ENCODE measurements around the gene HKDC1. TPM values are rescaled to one million over a fixed set of nuclear protein-coding genes. Genes with fewer than 3 reads are reported as not detected.
"Not testable (repeated sequence)": the region's sequence is repeated elsewhere in the genome, so short reads cannot be mapped to it uniquely, and the experiment has no call there.

The HKDC1 gene
- polyA plus RNA-seq, 1 donor = 91.5 TPM

- WGBS (ENCODE audit: insufficient coverage, low lambda C conversion rate) = 100% methylated on average over 1 of the region's 11 CpGs
- Histone ChIP-seq H3K4me1 (ENCODE audit: control insufficient read depth, insufficient read depth, low read length) (no peaks in the 10 kb centered on the region), H3K27me3 (ENCODE audit: control insufficient read depth, insufficient read depth, low read length) (peaks cover 18% of the 10 kb centered on the region), H3K9me3 (ENCODE audit: control insufficient read depth, low read depth, low read length) (no peaks in the 10 kb centered on the region), H3K27ac (ENCODE audit: low read length) (no peak overlapping the region), H3K4me3 (ENCODE audit: low read length) (no peak overlapping the region), H3K36me3 (ENCODE audit: control insufficient read depth, insufficient read depth, low read length) (no peaks in the 10 kb centered on the region)
- no peak for DNase-seq
These were observed 75.0 kb downstream of the HKDC1 start for GRCh38 chr10:69295027-69295636.

- Histone ChIP-seq H3K4me3 (ENCODE audit: low read length) (no peak overlapping the region), H3K4me1 (ENCODE audit: control insufficient read depth, insufficient read depth, low read length) (no peaks in the 10 kb centered on the region), H3K36me3 (ENCODE audit: control insufficient read depth, insufficient read depth, low read length) (no peaks in the 10 kb centered on the region), H3K27ac (ENCODE audit: low read length) (no peak overlapping the region), H3K27me3 (ENCODE audit: control insufficient read depth, insufficient read depth, low read length) (peaks cover 7% of the 10 kb centered on the region), H3K9me3 (ENCODE audit: control insufficient read depth, low read depth, low read length) (peaks cover 3% of the 10 kb centered on the region)
- WGBS (ENCODE audit: insufficient coverage, low lambda C conversion rate) = 100% methylated on average over 1 of the region's 3 CpGs
- no peak for DNase-seq
These were observed 83.5 kb downstream of the HKDC1 start for GRCh38 chr10:69303632-69304051.

DNA sequence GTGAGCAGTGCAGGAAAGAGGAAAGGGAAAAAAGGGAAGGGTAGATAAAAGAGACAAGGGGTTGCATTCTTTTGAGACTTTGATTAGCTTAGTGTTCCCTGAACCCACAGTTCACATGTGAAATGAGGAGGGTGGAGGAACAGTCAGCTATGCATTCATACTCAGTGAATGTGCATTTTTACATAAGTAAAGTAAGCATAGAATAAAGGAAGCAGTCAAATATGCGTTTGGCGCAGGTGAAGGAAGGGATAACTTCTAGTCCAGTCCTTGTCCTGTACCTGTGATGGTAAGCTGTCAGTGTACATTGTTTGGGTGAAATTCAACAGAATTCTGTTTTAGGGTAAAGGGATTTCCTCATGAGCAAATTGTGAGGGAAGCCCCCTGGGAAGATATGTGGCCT is 86.3 kb downstream of the HKDC1 start:
- DNase-seq = no peak
- H3K36me3 ChIP-seq (ENCODE audit: control insufficient read depth, insufficient read depth, low read length) = no peaks in the 10 kb centered on the region
- peaks cover 7% of the 10 kb centered on the region for H3K27me3 ChIP-seq (ENCODE audit: control insufficient read depth, insufficient read depth, low read length)
- H3K27ac ChIP-seq (ENCODE audit: low read length) = no peak overlapping the region
- H3K4me3 ChIP-seq (ENCODE audit: low read length) = no peak overlapping the region
- no CpG with 5 or more reads among the region's 2 CpGs for WGBS (ENCODE audit: insufficient coverage, low lambda C conversion rate)
- peaks cover 3% of the 10 kb centered on the region for H3K9me3 ChIP-seq (ENCODE audit: control insufficient read depth, low read depth, low read length)
- H3K4me1 ChIP-seq (ENCODE audit: control insufficient read depth, insufficient read depth, low read length) = no peaks in the 10 kb centered on the region

DNA sequence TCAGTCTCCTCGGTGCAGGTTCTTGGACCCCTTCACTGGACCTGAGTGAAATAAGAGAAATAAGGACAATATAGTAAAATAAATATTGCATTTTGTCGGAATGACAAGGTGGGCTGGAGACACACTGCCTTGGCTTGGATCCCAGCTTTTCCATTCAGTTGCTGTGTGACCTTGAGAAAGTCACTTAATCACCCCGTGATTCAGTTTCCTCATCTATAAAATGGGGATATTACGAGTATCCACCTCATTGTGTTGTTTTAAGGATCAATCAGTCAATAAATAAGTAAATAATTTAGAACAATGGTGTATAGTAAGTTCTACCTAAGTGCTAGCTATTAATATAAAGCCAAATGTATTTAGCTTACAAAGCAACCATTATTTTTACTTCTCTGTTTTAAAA is 87.3 kb downstream of the HKDC1 start:
- peaks cover 10% of the 10 kb centered on the region for H3K27me3 ChIP-seq (ENCODE audit: control insufficient read depth, insufficient read depth, low read length)
- no peaks in the 10 kb centered on the region for H3K36me3 ChIP-seq (ENCODE audit: control insufficient read depth, insufficient read depth, low read length)
- no peaks in the 10 kb centered on the region for H3K4me1 ChIP-seq (ENCODE audit: control insufficient read depth, insufficient read depth, low read length)
- no peak overlapping the region for H3K27ac ChIP-seq (ENCODE audit: low read length)
- WGBS (ENCODE audit: insufficient coverage, low lambda C conversion rate) = no CpG with 5 or more reads among the region's 4 CpGs
- H3K9me3 ChIP-seq (ENCODE audit: control insufficient read depth, low read depth, low read length) = no peaks in the 10 kb centered on the region
- no peak for DNase-seq
- H3K4me3 ChIP-seq (ENCODE audit: low read length) = no peak overlapping the region

DNA sequence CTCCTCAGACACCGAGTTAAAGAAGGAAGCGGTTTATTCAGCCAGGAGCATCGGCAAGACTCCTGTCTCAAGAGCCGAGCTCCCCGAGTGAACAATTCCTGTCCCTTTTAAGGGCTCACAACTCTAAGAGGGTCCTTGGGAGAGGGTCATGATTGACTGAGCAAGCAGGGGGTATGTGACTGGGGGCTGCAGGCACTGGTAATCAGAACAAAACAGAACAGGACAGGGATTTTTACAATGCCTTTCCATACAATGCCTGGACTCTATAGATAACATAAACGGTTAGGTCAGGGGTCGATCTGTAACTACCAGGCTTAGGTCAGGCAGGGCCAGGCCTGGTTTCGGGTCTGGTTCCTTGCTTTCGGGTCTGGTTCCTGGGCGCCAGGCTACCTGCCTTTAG is 88.2 kb downstream of the HKDC1 start:
- WGBS (ENCODE audit: insufficient coverage, low lambda C conversion rate) = no CpG with 5 or more reads among the region's 10 CpGs
- not testable (repeated sequence) for DNase-seq; H3K4me3 ChIP-seq (ENCODE audit: low read length); H3K4me1 ChIP-seq (ENCODE audit: control insufficient read depth, insufficient read depth, low read length); H3K9me3 ChIP-seq (ENCODE audit: control insufficient read depth, low read depth, low read length); H3K27ac ChIP-seq (ENCODE audit: low read length); H3K36me3 ChIP-seq (ENCODE audit: control insufficient read depth, insufficient read depth, low read length)
- peaks cover 17% of the 10 kb centered on the region for H3K27me3 ChIP-seq (ENCODE audit: control insufficient read depth, insufficient read depth, low read length)

DNA sequence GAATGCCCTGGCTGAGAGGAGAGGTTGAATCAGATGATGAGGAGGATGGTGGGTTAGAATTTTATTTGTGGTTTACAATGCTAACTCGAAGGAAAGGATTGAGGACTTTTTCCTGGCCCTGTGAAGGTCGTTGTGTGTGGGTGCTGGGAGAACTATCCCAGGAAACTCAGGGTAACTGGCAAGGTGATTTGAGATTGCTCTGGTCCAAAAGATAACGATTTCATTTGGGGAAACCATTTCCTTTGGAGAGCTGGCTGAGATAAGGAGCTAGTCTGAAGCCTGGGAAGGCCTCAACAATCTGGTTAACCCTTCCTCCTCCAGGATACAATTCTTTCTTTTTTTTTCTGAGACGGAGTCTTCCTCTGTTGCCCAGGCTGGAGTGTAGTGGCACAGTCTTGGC is 91.2 kb downstream of the HKDC1 start:
- WGBS (ENCODE audit: insufficient coverage, low lambda C conversion rate) = no CpG with 5 or more reads among the region's 4 CpGs
- Histone ChIP-seq H3K4me1 (ENCODE audit: control insufficient read depth, insufficient read depth, low read length) (peaks cover 12% of the 10 kb centered on the region), H3K27ac (ENCODE audit: low read length) (no peak overlapping the region)

GRCh38 chr10:69312528-69312927 is 92.4 kb downstream of the HKDC1 start:
- no peaks in the 10 kb centered on the region for H3K9me3 ChIP-seq (ENCODE audit: control insufficient read depth, low read depth, low read length)
- H3K4me3 ChIP-seq (ENCODE audit: low read length) = no peak overlapping the region
- H3K27ac ChIP-seq (ENCODE audit: low read length) = no peak overlapping the region
- H3K4me1 ChIP-seq (ENCODE audit: control insufficient read depth, insufficient read depth, low read length) = peaks cover 18% of the 10 kb centered on the region
- no peaks in the 10 kb centered on the region for H3K36me3 ChIP-seq (ENCODE audit: control insufficient read depth, insufficient read depth, low read length)
- no peak for DNase-seq
- peaks cover 10% of the 10 kb centered on the region for H3K27me3 ChIP-seq (ENCODE audit: control insufficient read depth, insufficient read depth, low read length)
- WGBS (ENCODE audit: insufficient coverage, low lambda C conversion rate) = no CpG with 5 or more reads among the region's 4 CpGs

More for the DNA sequence above, 91.2 kb downstream of the HKDC1 start:
- DNase-seq = no peak
- Histone ChIP-seq H3K36me3 (ENCODE audit: control insufficient read depth, insufficient read depth, low read length) (no peaks in the 10 kb centered on the region), H3K4me3 (ENCODE audit: low read length) (no peak overlapping the region), H3K9me3 (ENCODE audit: control insufficient read depth, low read depth, low read length) (no peaks in the 10 kb centered on the region), H3K27me3 (ENCODE audit: control insufficient read depth, insufficient read depth, low read length) (peaks cover 10% of the 10 kb centered on the region)

DNA sequence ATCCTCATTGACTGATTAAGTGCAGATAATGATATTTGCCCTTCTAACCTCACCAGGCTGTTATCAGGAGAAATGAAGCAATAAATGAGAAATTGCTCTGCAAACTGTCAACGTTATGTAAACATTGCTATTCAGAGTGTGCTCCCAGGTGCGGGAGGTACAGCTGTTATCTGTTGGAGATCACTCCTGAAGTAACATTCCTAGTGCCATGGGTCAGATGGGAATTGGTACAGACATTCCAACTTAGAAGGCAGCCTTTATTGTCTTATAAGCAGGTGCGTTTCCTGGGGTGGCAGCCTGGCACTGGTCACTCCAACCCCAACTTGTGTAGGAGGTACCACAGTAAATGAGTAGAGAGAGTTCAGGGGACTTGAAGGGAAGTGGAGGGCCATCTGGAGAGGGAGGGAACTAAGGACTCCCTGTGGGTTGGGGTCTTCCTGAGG is 95.0 kb downstream of the HKDC1 start:
- Histone ChIP-seq H3K36me3 (ENCODE audit: control insufficient read depth, insufficient read depth, low read length) (no peaks in the 10 kb centered on the region), H3K27me3 (ENCODE audit: control insufficient read depth, insufficient read depth, low read length) (peaks cover 18% of the 10 kb centered on the region), H3K9me3 (ENCODE audit: control insufficient read depth, low read depth, low read length) (no peaks in the 10 kb centered on the region), H3K27ac (ENCODE audit: low read length) (no peak overlapping the region), H3K4me1 (ENCODE audit: control insufficient read depth, insufficient read depth, low read length) (peaks cover 35% of the 10 kb centered on the region), H3K4me3 (ENCODE audit: low read length) (no peak overlapping the region)
- 0% methylated on average over 1 of the region's 3 CpGs for WGBS (ENCODE audit: insufficient coverage, low lambda C conversion rate)
- peak; percentile 27 to 58 for DNase-seq

- WGBS (ENCODE audit: insufficient coverage, low lambda C conversion rate) = 80% methylated on average over 3 of the region's 6 CpGs
- no peak overlapping the region for H3K27ac ChIP-seq (ENCODE audit: low read length)
These were observed 95.6 kb downstream of the HKDC1 start for GRCh38 chr10:69315610-69316312.

DNA sequence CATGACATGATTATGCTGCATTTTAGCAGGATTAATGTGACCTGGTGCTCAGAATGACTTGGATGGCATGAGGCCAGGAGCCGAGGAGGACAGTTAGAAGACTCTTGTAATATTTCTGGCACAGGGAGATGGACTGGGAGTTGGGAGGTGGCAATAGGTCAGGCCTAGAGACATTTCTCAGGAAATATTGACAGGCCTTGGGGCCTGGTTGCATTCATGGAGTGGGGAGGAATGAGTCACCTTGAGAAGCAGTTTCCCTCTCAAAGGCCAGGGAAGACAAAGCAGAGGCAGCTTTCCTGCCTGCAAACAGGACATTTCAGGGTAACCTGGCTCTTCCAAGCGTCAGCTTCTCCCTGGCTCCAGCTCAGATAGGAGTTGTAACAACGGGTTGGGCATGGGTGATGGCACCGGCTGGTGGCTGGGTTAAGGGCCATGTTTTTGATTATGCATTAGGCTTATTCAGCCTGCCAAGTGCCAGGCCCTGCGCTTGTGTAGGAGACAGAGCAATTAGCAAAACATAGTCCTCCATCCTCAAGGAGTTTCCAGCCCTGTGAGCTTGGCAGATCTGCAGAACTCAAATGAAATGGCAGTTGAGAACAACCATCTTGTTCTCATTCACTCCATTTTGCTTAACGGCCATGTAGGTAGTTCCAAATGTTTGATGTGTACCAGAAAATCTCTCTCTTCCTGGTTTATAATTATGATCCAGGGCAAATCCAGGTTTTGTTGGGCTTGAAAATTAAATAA is 96.4 kb downstream of the HKDC1 start:
- Histone ChIP-seq H3K9me3 (ENCODE audit: control insufficient read depth, low read depth, low read length) (no peaks in the 10 kb centered on the region), H3K36me3 (ENCODE audit: control insufficient read depth, insufficient read depth, low read length) (no peaks in the 10 kb centered on the region), H3K4me3 (ENCODE audit: low read length) (no peak overlapping the region), H3K27ac (ENCODE audit: low read length) (no peak overlapping the region), H3K4me1 (ENCODE audit: control insufficient read depth, insufficient read depth, low read length) (peaks cover 35% of the 10 kb centered on the region), H3K27me3 (ENCODE audit: control insufficient read depth, insufficient read depth, low read length) (peaks cover 30% of the 10 kb centered on the region)
- WGBS (ENCODE audit: insufficient coverage, low lambda C conversion rate) = no CpG with 5 or more reads among the region's 6 CpGs
- peak in 1 of 2 donors; percentile 26 for DNase-seq

More at GRCh38 chr10:69315610-69316312, 95.6 kb downstream of the HKDC1 start:
- H3K4me1 ChIP-seq (ENCODE audit: control insufficient read depth, insufficient read depth, low read length) = peaks cover 35% of the 10 kb centered on the region
- H3K36me3 ChIP-seq (ENCODE audit: control insufficient read depth, insufficient read depth, low read length) = no peaks in the 10 kb centered on the region
- no peak overlapping the region for H3K4me3 ChIP-seq (ENCODE audit: low read length)
- no peaks in the 10 kb centered on the region for H3K9me3 ChIP-seq (ENCODE audit: control insufficient read depth, low read depth, low read length)
- no peak for DNase-seq
- H3K27me3 ChIP-seq (ENCODE audit: control insufficient read depth, insufficient read depth, low read length) = peaks cover 23% of the 10 kb centered on the region
